Lower leg skin (tissue), 4 donors: Measurements from ENCODE around the gene ZNF768. TPM values are rescaled to one million over a fixed set of nuclear protein-coding genes. Genes with fewer than 3 reads are reported as not detected.

Source experiments
- DNase-seq, 2 donors: peaks; one replicate each; pipeline ENCODE4 v3.0.0-alpha.2; 2019; ENCODE audit warnings: low spot score in 2 of 2
- H3K4me3 ChIP-seq: fragments of 200-600 bp; sonication (generic); 2 replicates; pipeline ENCODE4 v1.5.1; 2017; ENCODE audit warnings: mild to moderate bottlenecking, low read depth; ENCODE audit not compliant: poor library complexity, severe bottlenecking
- POLR2A ChIP-seq, 2 donors: fragments of 450-650 bp; IDR thresholded peaks; one replicate each; pipeline ENCODE4 v1.6.1; 2016 to 2017; ENCODE audit warnings: antibody characterized with exemption in 2 of 2, mild to moderate bottlenecking in 1 of 2, moderate library complexity in 1 of 2
- WGBS, 2 donors: methylation state at CpG; one replicate each; pipeline ENCODE4 v1.1.5; 2018; 5-methylcytosine and 5-hydroxymethylcytosine counted together
- intact Hi-C: fragments of 100-400 bp; cut with DNase I; formaldehyde crosslinking; loops from one replicate; pipeline ENCODE4 v1.15.0; 2023; ENCODE audit warnings: low total_unique reads
- total RNA-seq, 4 donors: library from RNA; depleted of rRNA; stranded (reverse); fragments of >200 nt; gene quantifications; one replicate each; pipeline ENCODE4 v1.1.0, GENCODE V29; 2016
- TF ChIP-seq, protein P1 (sequence below), 3 donors: fragments of 450-650 bp; IDR thresholded peaks; one replicate each; pipeline ENCODE4 v1.5.1; 2016; ENCODE audit warnings: antibody characterized with exemption in 3 of 3, mild to moderate bottlenecking in 3 of 3, moderate library complexity in 2 of 3

Gene ZNF768
- total RNA-seq, 4 donors from 2014 or later = 31.1 to 43.5 (median 41.0) TPM

- H3K4me3 ChIP-seq = no peak overlapping the region
- no peak for DNase-seq
- TF ChIP-seq, protein P1, sequence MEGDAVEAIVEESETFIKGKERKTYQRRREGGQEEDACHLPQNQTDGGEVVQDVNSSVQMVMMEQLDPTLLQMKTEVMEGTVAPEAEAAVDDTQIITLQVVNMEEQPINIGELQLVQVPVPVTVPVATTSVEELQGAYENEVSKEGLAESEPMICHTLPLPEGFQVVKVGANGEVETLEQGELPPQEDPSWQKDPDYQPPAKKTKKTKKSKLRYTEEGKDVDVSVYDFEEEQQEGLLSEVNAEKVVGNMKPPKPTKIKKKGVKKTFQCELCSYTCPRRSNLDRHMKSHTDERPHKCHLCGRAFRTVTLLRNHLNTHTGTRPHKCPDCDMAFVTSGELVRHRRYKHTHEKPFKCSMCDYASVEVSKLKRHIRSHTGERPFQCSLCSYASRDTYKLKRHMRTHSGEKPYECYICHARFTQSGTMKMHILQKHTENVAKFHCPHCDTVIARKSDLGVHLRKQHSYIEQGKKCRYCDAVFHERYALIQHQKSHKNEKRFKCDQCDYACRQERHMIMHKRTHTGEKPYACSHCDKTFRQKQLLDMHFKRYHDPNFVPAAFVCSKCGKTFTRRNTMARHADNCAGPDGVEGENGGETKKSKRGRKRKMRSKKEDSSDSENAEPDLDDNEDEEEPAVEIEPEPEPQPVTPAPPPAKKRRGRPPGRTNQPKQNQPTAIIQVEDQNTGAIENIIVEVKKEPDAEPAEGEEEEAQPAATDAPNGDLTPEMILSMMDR (IDR thresholded peaks at IDR 0.05) = no peak
- TF ChIP-seq POLR2A (IDR thresholded peaks at IDR 0.05) = no peak
- 87 to 89% methylated on average over 34 to 39 of the region's 44 CpGs for WGBS, 2 donors
- intact Hi-C loops = loop anchor here (10.0 kb wide), 1 partner anchor 65 kb away; no protein-coding TSS in a partner anchor
Measured at GRCh38 chr16:30569746-30570635, 43.6 kb upstream of the ZNF768 start.

- 90 to 94% methylated on average over 3 of the region's 3 CpGs for WGBS, 2 donors
- TF ChIP-seq, protein P1 (IDR thresholded peaks at IDR 0.05) = no peak
- TF ChIP-seq POLR2A (IDR thresholded peaks at IDR 0.05) = no peak
- intact Hi-C loops = loop anchor here (10.0 kb wide), 1 partner anchor 66 kb away; no protein-coding TSS in a partner anchor
- no peak overlapping the region for H3K4me3 ChIP-seq
- no peak for DNase-seq
Measured at GRCh38 chr16:30569281-30569680, 42.9 kb upstream of the ZNF768 start.

DNA sequence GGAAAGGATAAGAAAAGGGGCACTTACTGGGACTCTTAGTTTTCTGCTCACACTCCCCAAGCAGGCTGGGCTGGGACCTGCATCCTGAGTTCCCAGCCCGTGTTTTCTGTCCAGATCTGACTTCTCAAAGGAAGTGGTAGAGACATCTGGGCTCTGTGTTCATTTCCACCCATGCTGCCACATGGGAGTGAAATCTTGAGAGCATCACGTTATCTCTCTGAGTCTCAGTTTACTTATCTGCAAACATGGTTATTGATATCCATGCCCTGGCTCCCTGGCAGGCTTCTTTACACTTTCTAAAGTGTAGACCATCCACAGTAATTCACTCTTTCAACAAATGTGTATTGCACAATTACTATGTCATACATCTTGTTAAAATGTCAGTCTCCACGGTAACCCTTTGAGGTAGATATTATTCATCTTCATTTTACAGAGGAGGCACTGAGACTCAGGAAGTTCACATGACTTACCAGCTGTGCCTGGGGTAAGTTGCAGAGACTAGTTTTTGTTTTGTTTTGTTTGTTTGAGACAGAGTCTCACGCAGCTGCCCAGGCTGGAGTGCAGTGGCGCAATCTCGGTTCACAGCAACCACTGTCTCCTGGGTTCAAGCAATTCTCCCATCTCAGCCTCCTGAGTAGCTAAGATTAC is 41.7 kb upstream of the ZNF768 start:
- no peak overlapping the region for H3K4me3 ChIP-seq
- no peak for DNase-seq
- WGBS, 2 donors = 44 to 50% methylated on average over 6 of the region's 6 CpGs
- intact Hi-C loops = loop anchor here (10.0 kb wide), 1 partner anchor 67 kb away; no protein-coding TSS in a partner anchor
- TF ChIP-seq POLR2A (IDR thresholded peaks at IDR 0.05) = no peak
- TF ChIP-seq, protein P1 (IDR thresholded peaks at IDR 0.05) = no peak

- WGBS, 2 donors = 66 to 74% methylated on average over 14 of the region's 14 CpGs
- H3K4me3 ChIP-seq = no peak overlapping the region
- intact Hi-C loops = loop anchor here (10.0 kb wide), 1 partner anchor 67 kb away; no protein-coding TSS in a partner anchor
- DNase-seq = no peak
- TF ChIP-seq POLR2A (IDR thresholded peaks at IDR 0.05) = no peak
- TF ChIP-seq, protein P1 (IDR thresholded peaks at IDR 0.05) = no peak
Measured at GRCh38 chr16:30567160-30567990, 41.0 kb upstream of the ZNF768 start.

GRCh38 chr16:30566531-30566930 is 40.2 kb upstream of the ZNF768 start:
- H3K4me3 ChIP-seq = no peak overlapping the region
- TF ChIP-seq, protein P1 (IDR thresholded peaks at IDR 0.05) = no peak
- no peak for TF ChIP-seq POLR2A (IDR thresholded peaks at IDR 0.05)
- WGBS, 2 donors = 87 to 93% methylated on average over 4 of the region's 4 CpGs
- DNase-seq = no peak
- intact Hi-C loops = loop anchor here (10.0 kb wide), 1 partner anchor 68 kb away; no protein-coding TSS in a partner anchor
